ENCODE results near the gene TENM3.

The TENM3 gene

GRCh38 chr4:182415116-182415515, 171.9 kb downstream of the TENM3 start:
- DNase-seq: no peak

DNA sequence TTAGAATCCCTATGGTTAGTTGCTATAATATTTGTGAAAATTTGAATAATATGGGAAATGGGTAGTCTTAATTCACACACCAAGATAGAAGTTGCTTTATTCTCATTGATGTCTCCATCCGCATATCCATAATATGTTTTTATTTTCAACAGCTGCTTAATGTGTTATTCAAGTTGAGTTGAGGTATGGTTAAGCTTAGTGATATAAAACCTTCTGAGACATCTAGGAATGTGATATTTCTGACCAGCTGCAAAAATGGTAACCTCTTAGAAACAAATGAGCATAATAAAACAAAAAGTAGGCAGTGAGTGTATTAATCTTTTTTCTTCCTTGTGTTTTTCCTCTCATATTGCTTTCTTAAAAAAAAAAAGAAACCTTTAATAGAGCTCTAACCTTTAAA, 172.9 kb downstream of the TENM3 start:
- DNase-seq: no peak

DNA sequence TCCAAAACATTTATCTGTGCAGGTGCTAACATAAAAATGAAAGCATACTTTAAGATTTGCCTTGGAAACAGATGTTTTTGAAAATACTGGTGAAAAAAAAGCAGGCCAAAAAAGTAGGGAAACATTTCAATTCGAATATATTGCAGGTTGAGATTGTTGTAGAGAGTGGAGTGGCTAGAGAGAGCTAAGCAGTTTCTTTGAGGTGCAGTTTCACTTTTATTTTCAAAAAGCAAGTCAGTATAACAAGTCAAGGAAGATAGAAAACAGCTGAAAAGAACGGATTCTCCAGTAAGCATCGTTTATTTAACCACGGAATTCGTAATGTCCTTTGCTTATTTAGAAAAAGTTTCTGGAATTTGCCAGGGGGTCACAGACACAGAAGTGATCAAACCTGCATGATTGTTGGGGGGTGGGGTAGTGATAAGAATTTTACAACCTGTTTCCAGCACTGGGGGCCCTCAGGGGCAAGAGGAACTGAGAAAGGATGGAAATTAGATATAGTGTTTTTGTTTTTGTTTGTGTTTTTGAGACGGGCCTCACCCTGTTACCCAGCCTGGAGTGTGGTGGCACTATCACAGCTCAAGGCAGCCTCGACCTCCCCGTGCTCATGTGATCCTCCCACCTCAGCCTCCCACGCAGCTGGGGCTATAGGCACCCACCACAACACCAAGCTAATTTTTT, 175.0 kb downstream of the TENM3 start:
- no peak for DNase-seq

DNA sequence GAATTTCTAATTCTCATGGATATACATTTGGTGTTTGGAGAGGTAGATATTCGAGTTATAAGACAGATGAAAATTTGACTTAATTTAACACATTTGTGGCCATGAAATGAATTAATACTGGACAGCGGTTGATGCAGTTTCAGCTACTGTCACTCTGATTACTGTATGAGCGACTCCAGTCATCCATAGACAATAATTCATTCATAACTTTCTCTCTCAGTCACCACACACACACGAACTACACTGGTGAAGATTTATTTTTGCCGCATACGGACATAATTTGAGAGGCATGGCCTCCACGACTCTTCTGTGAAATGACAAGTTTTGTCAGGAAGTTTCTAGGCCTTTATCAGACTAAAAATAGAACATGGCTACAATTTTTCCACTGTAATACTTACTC, 177.0 kb downstream of the TENM3 start:
- DNase-seq: no peak

DNA sequence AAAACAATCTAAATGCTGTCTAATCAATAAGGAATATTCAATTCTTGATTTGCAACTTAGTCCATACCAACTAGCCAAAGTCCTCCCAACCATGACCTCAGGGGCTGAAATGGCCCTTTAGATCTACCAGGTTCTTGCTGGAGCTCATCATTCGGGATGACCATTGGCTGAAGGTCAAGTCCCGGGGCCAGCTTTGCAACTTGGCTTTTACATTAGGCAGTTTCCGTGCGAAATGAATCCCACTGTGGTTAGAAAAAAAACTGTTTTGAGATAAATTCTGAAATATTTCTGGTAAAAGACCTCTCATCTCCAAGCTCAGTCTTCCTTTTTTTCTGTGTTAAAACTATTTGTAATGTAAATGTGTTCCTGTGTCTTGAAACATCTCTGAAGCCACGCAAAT, 178.6 kb downstream of the TENM3 start:
- DNase-seq: no peak

- no peak for DNase-seq
These were observed 182.1 kb downstream of the TENM3 start for GRCh38 chr4:182425302-182425701.

GRCh38 chr4:182426901-182427300, 183.7 kb downstream of the TENM3 start:
- DNase-seq: no peak

DNA sequence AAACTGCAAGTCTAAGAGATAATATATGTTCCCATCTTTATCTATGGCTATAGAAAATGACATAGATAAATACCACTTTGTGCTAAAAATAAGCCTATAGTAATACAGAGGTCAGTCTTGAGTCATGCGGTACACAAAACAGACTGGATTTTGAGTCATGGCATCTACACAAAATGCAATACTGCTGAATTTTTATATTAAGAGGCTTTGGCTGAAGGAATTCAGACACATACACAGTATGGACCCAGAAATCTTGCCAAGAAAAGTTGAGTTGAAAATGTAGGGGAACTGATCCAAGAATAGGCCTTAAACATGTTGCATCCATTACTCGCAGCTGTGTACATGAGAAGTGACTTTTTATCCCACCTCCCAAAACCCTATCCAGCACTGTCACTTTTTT, 184.4 kb downstream of the TENM3 start:
- DNase-seq: no peak

- no peak for DNase-seq
These were observed 186.7 kb downstream of the TENM3 start for GRCh38 chr4:182429896-182430295.

GRCh38 chr4:182432819-182433218, 189.6 kb downstream of the TENM3 start:
- DNase-seq: no peak

GRCh38 chr4:182434720-182435119, 191.5 kb downstream of the TENM3 start:
- DNase-seq: no peak

- DNase-seq: no peak
These were observed 192.2 kb downstream of the TENM3 start for GRCh38 chr4:182435401-182435800.

- DNase-seq: no peak
These were observed 199.9 kb downstream of the TENM3 start for GRCh38 chr4:182443070-182443469.

- no peak for DNase-seq
These were observed 204.6 kb downstream of the TENM3 start for GRCh38 chr4:182447767-182448280.

DNA sequence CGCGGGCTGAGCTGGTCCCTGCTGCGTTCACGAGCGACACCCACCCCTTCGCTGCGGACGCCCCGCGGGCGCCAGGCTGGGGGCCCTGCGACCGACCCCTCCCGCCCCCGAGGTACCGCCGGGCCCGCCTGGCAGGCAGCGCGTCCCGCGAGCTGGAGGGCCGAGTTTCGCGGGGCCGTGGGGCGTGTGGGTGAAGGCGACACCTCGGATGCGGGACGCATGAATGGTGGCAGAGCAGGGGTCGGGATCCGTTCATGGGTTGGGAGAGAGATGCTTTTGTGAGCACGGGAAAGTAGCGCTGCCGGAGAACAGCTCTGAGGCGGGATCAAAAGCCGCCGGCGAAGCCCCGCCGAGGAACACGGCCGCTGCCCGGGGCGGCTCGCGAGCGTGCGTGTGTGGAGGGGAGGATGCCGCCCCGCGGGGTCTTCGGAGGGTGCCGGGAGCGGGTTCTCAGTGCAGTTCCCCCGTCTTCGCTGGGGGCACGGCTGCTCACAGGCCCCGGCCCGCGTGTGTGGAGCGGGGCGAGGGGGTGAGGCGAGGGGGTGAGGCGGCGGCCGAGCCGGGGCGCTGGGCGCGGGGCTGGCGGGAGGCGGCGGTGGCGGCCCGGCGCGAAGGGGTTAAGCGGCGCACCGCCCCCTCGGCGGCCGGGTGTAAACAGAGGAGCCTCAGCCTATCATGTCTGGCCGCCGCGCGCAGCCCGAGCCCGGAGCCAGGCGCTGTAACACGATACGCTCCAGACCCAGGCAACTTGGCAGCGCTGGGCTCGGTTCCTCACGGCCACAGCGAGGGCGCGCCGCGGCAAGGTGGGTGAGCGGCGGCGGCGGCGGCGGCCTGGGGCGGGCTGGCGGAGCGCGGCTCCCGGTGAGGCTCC, 205.3 kb downstream of the TENM3 start:
- peak; percentile 78 for DNase-seq

DNA sequence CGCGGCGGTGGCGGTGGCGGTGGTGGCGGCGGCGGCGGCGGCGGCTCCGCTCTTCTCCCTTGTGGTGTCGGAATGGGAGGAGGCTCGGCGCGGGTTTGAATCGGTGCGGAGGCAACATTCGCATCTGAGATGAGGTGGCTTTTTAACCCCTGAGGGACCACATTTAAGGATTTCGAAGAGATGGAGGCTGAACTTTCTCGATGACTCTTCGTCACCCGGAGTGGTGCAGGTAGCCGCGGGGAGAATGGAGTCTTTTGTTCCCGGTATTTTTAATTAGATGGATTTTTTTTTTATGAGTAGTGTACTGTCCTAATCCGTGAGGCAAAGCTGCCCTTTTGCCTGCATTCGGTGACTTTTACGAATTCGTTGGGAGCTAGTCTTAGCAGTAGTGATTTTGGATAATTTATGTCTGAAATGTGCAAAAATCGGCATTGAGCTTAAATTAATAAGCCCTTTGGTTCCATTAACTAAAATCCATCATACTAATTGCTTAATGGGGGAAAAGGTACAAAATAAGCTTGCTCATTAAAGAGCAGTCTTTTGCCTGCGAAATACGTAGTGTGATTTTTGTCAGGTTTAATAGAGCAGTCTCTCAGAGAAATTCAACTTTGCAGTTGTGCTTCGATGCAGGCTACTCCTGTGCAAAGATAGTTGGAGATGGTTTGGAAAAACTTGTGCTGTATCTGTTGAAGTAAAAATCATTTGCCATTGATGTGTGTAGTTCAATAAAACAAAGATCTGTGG, 206.2 kb downstream of the TENM3 start:
- DNase-seq: peak; percentile 49

DNA sequence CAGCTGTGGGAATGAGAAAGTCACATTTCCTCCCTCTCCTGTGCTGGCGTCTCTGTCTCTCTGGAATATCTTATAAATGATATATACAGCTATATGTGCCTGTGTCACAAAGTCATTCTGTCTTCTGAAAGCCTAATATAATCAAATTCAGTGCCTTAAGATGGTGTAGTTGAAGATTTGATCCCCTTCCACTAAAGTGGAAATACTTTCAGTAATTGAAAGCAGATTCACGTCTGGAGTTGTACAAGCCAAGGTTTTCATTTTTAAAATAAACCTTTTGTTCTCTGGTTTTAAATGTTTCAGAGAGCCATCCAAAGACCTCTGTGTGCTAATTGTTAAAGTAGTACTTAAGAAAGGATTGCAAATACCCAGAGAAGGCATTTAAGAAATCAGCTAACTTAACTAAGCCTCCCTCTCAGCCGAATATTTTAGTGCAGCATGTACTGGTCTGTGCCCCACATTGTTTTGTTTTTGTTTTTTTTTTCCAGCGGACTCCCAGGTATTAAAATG, 206.8 kb downstream of the TENM3 start:
- DNase-seq: no peak

DNA sequence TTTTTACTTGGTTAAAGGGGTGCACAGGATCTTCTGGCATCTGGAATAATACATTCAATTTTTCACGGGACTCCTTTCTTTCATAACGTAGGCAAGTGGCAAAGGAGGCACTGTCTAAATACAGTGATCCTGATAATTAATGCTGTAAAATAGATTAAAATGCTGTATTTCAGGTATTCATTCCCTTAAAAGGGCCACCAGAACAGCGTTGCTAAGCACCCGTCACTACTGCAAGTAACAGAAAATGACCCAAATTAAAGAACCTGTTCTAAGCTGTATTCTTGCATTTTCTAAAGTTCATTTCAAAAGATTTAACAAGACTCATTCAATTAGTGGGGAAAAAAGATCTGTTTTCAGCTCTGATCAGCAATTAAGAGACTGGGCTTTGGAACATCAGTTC, 208.2 kb downstream of the TENM3 start:
- DNase-seq: no peak

- no peak for DNase-seq
These were observed 210.6 kb downstream of the TENM3 start for GRCh38 chr4:182453830-182454229.

DNA sequence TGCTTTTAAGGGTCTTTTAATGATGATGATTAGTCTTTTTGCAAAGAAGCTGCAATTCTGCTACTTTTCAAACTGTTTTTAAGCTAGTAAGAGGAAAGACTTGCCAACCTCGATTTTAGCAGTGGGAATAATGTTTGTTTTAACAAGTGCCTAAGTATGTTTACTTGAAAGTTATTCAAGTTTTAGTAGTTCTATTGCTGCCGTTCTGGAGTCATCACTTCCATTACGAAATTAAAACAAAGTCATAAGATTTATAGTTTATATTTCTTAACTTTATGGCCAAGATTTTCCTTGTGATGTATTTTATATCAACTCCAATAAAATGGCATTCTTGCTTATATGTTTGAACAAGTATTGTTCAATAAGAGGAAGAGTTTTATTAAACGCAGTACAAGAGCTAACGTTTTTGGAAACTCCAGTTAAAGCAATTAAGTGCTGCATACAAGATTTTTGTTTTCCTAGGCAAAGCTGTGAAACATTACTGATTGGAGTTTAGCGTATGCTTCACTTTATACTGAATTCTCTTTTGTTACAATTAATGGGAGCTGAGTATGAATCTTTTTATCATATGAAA, 211.3 kb downstream of the TENM3 start:
- no peak for DNase-seq

DNA sequence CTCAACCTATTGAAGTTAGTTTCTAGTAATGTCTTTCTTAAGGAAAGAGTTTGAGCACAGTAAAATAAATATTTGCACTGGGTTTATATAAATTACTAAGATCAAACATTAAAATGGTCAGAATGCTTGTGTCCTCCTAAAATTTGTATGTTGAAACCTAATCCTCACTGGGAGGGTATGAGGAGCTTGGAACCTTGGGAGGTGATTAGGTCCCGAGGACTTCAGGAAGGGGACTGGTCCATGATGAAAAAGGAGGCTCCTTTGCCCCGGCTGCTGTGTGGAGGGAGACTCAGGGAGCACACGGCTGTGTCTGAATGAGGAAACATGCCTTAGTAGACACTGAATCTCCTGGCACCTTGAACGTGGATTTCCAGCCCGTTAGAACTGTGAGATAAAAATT, 221.9 kb downstream of the TENM3 start:
- no peak for DNase-seq

DNA sequence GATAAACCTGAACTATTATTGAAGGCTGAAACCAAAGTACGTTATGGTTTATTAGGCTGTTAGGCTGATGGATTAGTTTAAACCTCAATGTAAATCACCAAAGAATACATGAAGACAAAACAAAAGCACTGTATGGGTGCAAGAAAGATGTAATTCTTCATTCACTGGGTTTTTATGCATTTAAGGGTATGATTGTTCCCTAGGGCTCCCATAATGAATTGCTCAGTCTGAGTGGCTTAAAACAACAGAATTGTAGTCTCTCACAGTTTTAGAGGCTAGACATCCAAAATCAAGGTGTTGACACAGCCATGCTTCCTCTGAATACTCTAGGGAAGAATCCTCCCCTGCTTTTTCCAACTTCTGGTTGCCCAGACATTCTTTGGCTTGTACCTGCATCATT, 222.8 kb downstream of the TENM3 start:
- DNase-seq: no peak

DNA sequence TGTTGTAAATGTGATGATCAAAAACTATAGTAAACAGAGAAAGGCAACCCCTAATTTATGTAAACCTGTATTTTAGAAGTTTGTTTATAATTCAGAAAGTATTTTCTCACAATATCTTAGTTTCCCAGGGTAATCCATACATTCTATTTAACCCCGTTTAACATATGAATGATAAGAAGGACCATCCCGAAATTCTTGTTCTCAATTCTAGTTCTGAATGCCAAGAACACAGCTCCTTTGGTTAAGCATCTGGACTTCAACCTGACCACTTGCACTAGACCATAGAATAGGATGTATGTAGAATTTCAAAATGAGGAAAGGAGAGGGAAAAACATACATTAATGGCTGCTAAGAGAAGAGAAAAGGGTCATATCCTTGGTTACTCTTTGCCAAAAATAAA, 227.0 kb downstream of the TENM3 start:
- DNase-seq: no peak

Data from midbrain (tissue), 1 donor.